Esophagus muscularis mucosa (tissue), 4 donors: Measurements from ENCODE around the gene DISC1.

Source experiments
- EP300 ChIP-seq: sonication (generic); formaldehyde crosslinking; IDR thresholded peaks from one replicate; pipeline ENCODE4 v1.6.1; 2017; ENCODE audit warnings: antibody characterized with exemption
- POLR2A ChIP-seq: fragments of 450-650 bp; IDR thresholded peaks from one replicate; pipeline ENCODE4 v1.6.1; 2017; ENCODE audit warnings: antibody characterized with exemption, moderate library complexity, mild to moderate bottlenecking, low read depth
- TF ChIP-seq, protein P1 (sequence below), 3 experiments: fragments of 200-600 bp in 2 of 3; fragments of 450-650 bp in 1 of 3; sonication (generic) in 2 of 3; IDR thresholded peaks; one replicate each; pipeline ENCODE4 v1.5.1; 2017 to 2019; ENCODE audit warnings: antibody characterized with exemption in 3 of 3, mild to moderate bottlenecking in 2 of 3, moderate library complexity in 1 of 3

DNA sequence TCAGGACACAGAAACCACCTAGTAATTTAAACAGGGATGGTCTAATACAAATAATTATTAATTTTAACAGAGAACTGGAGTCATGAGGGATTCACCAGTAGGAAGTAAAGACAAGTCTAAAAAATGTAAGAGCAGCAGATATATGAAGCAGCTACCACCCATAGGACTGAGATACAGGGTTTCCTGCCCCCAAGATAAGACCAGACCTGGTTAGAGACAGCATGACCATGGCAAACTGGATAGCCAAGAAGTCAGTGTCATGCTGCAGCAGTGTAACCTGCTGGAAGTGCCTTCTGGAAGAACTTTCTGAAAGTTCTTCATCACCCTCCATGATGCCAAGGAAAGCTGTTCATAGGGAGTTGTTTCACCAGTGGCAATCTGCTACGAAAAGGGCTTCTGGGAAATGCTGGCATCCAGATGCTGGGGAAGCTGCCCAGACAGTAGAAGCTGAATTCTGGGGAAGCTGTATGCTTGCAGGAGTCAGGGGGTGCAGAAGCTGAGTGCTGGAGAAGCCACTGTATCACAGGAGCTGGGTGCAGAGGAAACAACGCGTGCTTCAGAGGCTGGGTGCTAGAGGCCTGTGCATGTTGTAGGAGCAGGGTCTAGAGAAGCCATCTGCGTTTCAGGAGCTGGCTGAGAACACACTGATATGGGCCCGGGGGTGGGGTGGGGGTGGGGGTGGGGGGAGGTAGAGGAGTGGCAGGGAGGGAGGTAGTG is 356.4 kb downstream of the DISC1 start:
- TF ChIP-seq, protein P1, sequence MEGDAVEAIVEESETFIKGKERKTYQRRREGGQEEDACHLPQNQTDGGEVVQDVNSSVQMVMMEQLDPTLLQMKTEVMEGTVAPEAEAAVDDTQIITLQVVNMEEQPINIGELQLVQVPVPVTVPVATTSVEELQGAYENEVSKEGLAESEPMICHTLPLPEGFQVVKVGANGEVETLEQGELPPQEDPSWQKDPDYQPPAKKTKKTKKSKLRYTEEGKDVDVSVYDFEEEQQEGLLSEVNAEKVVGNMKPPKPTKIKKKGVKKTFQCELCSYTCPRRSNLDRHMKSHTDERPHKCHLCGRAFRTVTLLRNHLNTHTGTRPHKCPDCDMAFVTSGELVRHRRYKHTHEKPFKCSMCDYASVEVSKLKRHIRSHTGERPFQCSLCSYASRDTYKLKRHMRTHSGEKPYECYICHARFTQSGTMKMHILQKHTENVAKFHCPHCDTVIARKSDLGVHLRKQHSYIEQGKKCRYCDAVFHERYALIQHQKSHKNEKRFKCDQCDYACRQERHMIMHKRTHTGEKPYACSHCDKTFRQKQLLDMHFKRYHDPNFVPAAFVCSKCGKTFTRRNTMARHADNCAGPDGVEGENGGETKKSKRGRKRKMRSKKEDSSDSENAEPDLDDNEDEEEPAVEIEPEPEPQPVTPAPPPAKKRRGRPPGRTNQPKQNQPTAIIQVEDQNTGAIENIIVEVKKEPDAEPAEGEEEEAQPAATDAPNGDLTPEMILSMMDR (IDR thresholded peaks at IDR 0.05): no peak
- TF ChIP-seq POLR2A: no peak
- TF ChIP-seq EP300: no peak
